Left colon (tissue), 2 donors: ENCODE data around the gene SVOP. TPM values are rescaled to one million over a fixed set of nuclear protein-coding genes. Genes with fewer than 3 reads are reported as not detected.
"Not testable (repeated sequence)": the region's sequence is repeated elsewhere in the genome, so short reads cannot be mapped to it uniquely, and the experiment has no call there.

Source experiments
- ATAC-seq: fragments of 200-7000 bp; cut with Tn5 transposase; one replicate; pipeline ENCODE4 v1.9.1; 2020; ENCODE audit warnings: mild to moderate bottlenecking, moderate library complexity
- DNase-seq, 2 donors: peaks; one replicate each; pipeline ENCODE4 v3.0.0-alpha.2; 2020
- intact Hi-C, 2 donors: fragments of 100-400 bp; cut with DNase I in 1 of 2; cut with micrococcal nuclease in 1 of 2; formaldehyde crosslinking; loops; one replicate each; pipeline versions ENCODE4 v1.11.2 to v1.14.0; 2022; cut with DNase I, micrococcal nuclease
- long read RNA-seq: library from polyadenylated mRNA; unstranded; transcript quantifications from one replicate; pipeline ENCODE4 v2.0.0, GENCODE V29; 2021
- total RNA-seq, 2 donors: library from RNA; stranded (reverse); fragmentation: NEBNext Ultra II Directional; extraction: Animal tissue kit (Norgen Biotek cat#: 25700); gene quantifications; one replicate each; pipeline ENCODE4 v1.2.1, GENCODE V29; 2021
- donor health status: DM: no; HTN: no; CAD: no.
- donor health status: DM: yes; HTN: yes; CAD: no.

SVOP gene, protein sequence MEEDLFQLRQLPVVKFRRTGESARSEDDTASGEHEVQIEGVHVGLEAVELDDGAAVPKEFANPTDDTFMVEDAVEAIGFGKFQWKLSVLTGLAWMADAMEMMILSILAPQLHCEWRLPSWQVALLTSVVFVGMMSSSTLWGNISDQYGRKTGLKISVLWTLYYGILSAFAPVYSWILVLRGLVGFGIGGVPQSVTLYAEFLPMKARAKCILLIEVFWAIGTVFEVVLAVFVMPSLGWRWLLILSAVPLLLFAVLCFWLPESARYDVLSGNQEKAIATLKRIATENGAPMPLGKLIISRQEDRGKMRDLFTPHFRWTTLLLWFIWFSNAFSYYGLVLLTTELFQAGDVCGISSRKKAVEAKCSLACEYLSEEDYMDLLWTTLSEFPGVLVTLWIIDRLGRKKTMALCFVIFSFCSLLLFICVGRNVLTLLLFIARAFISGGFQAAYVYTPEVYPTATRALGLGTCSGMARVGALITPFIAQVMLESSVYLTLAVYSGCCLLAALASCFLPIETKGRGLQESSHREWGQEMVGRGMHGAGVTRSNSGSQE
- total RNA-seq, result under 1 TPM; 0.09 to 0.45 TPM
- long read RNA-seq, result 0 reads

DNA sequence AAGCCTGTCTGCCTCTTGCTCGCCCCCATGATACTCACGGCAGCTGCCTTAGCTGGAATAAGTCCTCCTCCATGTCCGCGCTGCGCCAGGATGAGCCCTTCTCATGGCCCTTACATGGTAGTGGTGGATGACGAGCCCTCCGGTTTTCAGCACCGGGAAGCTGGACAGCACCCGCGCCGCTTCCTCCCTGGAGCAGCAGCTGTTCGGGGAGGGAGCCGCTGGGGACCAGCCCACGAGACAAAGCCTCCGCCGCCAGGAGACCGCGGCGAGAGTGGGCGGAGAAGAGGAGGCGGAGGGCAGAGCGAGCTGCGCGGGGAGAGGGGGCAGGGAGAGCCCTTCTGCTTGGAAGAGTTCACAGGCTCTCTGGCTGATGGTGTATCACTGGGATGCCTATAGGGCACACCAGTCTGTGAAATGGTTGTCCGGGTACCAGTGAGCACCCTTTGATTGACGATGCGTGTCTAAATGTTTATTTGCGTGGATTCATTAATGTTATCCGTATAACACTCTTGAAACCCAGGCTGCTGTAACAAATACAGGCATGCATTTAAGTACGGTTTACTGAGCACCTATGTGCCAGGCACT is at the start of gene SVOP:
Gene SVOP (minus strand): TSS at position 273 of the 585 bp plus-strand sequence. CDS start 200 bp downstream, at position 73.
- peak; percentile 96 for ATAC-seq
- intact Hi-C loops, result no loop called here

DNA sequence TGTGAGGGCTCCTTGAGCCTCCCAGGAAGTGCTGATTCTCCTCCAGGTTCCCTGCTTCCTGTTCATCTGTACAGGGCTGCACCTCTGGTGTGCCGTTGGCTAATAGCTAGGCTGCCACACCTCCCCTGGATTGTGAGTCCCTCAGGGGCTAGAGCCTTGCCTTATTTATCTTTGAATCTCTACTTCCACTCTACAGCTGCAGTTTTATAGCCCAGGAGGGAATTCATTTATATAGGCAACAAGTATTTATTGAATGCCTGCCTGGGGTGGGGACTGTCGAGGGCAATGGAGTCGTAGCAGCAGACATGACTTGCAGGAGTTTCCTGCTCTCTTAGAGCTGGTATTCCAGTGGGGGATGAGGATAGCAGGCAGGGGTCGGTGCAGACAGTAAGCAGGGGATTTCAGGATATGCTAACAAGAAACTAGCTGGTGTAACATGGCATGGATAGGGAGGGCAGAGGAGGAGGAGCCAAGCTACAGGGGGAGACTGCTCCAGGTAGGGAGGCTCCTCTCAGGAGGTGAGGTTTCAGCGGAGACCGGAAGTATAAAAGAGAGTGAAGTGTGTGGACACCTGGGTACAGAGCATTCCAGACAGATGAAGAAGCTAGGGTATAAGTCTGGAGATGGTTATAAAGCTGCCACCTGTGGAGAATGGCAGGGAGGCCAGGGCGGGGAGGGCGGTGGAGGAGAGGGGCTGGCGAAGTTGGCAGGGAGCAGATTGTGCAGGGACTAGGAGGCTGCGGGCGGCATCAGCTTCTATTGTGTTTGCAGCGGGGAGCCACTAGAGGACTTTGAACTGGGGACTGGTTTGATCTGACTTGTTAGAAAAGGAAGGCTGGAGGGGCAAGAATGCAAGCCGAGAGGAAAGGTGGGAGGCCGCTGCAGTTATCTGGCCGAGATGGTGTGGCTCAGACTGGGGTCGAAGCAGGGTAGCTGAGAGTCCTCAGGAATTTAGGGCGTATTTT is 48.7 kb upstream of the SVOP start:
- intact Hi-C loops, result no loop called here
- DNase-seq, result peak; percentile 70 to 90

More for the DNA sequence above, at the start of gene SVOP:
- DNase-seq, result peak; percentile 69 to 78

DNA sequence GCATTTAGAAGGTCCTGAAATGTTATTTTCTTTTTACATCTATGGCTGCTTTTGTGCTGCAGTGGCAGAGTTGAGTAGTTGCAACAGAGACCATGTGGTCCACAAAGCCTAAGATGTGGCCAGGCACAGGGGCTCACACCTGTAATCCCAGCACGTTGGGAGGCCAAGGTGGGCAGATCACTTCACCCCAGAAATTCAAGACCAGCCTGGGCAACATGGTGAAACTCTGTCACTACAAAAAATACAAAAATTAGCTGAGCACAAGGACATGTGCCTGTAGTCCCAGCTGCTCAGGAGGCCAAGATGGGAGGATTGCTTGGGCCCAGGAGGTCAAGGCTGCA is 45.0 kb upstream of the SVOP start:
- intact Hi-C loops, result no loop called here
- ATAC-seq (no peak), DNase-seq (no peak)

More for the DNA sequence above, 48.7 kb upstream of the SVOP start:
- peak; percentile 88 for ATAC-seq

DNA sequence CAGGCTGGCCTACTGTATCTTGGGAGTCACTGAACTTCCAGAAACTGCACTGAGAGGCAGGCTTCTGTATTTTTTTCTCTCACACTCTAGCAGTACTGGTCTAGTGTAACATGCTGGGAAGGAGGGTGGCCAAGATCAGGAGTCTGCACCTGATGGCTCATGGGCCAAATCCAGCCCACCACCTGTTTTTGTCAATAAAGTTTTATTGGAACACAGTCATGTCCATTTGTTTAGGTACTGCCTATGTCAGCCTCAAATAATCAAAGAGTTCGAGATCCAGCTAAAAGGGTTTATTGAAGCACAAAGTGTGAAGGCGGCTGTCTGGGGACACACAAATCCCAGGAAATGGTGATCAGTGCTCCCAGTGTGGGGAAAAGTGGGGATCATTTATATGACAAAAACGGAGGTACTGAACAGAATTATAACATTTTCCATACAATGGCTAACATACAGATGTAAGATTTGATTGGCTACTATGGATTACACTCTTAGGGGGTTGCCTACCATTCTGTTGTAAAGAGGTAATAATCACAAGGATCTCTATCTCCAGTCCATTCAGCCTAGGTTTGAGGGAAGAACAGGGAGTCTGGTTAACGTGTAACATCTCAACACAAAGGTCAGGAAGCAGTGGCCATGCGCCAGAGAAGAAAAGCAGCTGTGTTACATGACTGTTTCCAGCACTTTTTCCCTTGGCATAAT is 44.4 kb upstream of the SVOP start:
- peak; percentile 59 to 75 for DNase-seq
- peak; percentile 39 for ATAC-seq
- intact Hi-C loops, result no loop called here

DNA sequence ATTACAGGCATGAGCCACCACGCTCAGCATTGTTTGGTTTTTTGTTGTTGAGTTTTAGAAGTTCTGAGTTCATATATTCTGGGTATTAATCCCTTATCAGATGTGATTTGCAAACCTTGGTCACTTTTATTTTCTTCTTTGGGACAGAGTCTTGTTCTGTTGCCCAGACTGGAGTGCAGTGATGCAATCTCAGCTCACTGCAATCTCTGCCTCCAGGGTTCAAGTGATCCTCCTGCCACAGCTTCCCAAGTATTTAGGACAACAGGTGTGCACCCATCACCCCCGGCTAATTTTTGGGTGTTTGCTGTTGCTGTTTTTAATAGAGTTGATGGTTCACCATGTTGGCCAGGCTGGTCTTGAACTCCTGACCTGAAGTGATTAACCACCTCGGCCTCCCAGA is 43.3 kb upstream of the SVOP start:
- intact Hi-C loops, result no loop called here
- ATAC-seq (no peak), DNase-seq (no peak)

DNA sequence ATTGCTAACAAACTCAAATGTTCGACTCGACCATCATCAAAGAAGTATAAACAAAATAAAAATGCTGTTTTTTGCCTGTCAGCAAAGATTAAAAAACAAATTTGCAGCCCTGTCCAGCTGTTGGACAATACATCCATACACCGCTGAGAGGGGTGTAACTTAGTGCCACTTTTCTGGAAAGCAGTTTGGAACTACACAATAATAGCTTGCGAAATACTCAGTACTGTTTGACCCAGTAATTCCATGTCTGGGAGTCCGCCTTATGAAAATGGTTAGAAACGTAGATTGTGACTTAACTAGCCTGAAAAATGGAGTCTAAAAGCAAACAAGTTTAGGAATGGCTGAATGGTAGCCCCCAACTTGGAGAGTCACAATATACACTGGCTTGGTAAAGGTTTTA is 37.9 kb upstream of the SVOP start:
- DNase-seq (no peak), ATAC-seq (no peak)
- intact Hi-C loops, result no loop called here

DNA sequence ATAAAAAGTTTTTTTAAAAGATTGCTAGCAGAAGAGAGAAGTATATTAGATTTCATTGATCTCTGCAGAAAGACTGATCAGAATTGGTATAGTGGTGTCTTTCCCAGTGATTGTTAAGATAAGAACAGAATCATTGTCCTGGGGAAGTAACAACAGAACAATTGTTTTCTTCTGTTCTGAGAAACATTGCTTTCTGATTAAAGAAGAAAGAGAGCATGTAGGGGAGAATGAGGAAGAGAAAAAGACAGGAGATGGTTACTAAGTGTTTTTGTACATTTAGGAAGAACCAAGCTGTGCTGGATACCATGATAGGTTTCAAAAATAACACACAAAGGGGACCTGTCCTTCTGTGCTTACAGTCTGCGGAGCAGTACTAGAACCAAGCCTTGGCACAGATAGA is 36.5 kb upstream of the SVOP start:
- ATAC-seq (no peak), DNase-seq (no peak)
- intact Hi-C loops, result no loop called here

DNA sequence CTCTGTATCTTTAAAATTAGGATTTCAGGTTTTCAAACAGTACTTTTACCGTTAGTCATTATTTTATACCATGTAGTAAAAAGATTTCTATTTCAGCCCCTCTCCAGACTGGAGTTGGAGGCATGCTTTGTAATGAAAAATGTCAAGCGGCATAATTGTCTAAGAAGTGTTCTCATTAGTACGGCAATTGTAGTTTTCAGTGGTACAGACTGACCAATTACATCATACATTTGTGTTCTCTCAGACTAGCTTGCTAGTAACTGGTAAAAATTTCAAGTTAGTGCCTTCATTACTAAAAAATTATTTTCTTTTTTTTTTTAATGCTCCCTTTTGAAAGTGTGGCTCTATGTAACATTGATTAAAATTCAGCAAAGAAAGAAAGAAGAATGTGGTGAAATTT is 36.0 kb upstream of the SVOP start:
- no peak for DNase-seq
- intact Hi-C loops, result no loop called here

DNA sequence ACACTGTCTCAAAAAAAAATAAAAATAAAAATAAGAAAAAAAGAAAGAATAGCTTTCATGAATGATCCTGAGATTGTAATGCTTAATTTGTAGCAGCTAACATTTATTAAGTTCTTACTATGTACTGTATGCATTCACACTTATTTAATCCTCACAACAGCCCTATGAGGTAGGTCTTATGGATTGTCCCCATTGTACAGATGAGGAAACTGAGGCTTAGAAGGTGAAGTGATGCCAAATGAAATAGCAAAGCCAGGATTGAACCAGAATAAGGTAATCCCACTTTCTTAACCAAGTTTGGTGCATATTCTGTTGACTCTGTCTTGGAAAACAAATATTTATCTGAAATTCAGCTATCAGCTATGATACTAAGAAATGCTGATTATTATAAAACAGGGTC is 33.7 kb upstream of the SVOP start:
- ATAC-seq, result no peak
- intact Hi-C loops, result no loop called here

More for the DNA sequence above, 36.0 kb upstream of the SVOP start:
- no peak for ATAC-seq

DNA sequence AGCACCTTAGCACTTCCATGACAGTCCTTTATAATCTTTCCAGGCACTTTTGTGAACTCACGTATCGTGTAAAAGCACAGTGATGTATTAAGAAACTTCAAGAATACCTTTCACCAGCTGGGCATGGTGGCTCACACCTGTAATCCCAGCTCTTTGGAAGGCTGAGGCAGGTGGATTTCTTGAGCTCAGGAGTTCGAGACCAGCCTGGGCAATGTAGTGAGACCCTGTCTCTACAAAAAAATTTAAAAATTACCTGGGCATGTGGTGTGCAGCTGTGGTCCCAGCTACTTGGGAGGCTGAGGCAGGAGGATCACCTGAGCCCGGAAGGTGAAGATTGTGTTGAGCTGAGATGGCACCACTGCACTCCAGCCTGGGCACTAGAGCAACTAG is 33.3 kb upstream of the SVOP start:
- intact Hi-C loops, ATAC-seq, DNase-seq: not testable (repeated sequence)

More for the DNA sequence above, 33.7 kb upstream of the SVOP start:
- no peak for DNase-seq

DNA sequence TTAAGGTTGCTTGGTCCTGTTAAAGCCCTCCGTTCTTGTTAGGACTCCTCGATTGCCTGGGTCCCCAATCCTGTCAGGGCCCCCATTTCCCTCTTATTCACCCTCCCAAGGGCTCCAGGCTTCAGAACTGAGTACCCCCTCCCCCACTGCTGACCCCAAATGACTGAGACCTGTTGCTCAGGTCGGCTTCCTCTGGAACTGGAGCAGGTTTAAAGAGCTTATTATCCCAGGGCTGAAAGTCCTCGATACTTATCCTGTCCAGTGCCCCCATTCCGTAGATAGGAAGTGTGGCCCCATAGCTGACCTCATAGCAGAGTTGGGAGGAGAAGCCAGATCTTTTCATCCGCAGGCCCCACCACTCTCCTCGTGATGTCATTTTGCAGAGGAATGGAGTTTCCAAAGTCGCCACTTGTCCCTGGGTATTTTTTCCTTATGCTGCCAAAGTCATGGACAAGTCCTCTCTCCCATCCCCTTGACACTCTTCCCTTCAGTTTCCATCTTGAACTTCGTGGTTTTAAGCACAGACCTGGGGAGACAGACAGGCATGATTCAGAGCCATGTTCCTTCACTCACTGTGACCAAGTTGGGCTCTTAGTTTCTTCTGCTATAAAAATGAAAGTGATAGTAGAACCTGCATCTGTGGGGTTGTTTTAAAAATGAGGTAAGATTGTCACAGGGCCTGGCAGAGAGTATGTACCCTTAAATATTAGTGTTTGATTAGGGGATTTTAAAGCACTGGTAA is 32.7 kb upstream of the SVOP start:
- DNase-seq (no peak), ATAC-seq (peak; percentile 24)
- intact Hi-C loops, result no loop called here

DNA sequence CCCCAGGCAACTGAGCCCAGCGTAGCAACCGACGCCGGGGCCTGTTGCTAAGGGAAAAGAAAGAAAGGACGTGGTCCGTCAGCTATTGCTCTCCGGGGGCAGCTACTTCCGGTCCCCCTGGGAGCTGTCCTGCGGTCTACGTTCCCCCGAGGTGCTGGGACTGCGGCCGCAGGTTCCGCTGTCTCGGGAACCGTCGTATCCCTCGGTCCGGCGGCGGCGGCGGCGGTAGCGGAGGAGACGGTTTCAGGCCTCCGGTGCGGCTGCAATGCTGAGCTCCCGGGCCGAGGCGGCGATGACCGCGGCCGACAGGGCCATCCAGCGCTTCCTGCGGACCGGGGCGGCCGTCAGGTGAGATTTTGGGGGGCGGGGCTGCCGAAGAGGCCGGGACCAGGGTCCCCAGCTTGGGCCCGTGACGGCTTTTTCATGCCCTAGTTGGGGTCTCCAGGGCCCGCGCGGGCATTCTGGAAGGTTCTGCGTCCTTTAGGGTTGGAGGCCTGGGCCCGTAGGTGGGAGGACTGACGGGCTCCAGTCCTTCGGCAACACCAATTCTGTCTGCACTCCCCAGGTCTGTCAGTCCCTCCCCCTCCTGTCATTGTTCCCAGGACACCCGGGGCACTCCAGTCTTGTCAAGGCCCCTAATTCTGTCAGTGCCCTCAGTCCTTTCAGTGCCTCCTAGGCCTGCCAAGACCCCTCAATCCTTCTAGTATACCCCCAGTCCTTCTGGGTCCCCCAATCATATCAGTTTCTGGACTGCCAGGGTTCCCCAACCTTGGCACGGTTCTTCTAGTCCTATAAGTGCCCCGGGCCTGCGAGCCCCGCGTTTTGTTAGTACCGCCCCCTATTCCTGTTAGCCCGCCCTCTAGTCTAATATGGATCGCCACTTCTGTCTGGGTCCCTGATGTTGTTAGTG is 31.8 kb upstream of the SVOP start, which contains the start of gene USP30:
Gene USP30 (plus strand): TSS at position 163 of the 910 bp plus-strand sequence. CDS start 103 bp downstream, at position 266.
- intact Hi-C loops, result no loop called here
- DNase-seq (peak; percentile 82 to 88), ATAC-seq (peak; percentile 87)

DNA sequence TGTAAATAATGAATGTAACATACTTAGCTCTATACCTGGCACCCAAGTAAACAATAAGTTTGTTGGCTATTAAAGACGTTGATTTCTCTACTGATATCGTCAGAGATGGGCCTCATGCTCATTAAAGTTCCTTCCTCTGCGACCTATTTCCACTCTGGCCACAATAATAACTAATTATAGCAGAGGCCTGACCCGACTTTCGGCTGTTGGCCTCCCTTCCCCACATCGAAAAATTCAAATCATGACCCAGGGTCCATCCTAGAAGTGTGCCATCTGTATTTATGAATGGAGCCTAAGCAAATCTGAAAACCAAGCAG is 31.2 kb upstream of the SVOP start:
- intact Hi-C loops, result no loop called here
- no peak for ATAC-seq
- DNase-seq, result no peak

DNA sequence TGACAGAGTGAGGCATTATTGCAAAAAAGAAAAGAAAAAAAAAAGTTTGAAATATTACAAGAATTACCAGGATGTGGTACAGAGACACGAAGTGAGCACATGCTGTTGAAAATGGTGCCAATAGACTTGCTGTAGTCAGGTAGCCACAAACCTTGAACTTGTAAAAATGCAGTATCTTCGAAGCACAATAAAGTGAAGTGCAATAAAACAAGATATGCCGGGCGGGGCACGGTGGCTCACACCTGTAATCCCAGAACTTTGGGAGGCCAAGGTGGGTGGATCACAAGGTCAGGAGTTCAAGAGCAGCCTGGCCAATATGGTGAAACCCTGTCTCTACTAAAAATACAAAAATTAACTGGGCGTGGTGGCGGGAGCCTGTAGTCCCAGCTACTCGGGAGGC is 28.9 kb upstream of the SVOP start:
- ATAC-seq, result peak; percentile 56
- DNase-seq, intact Hi-C loops: not testable (repeated sequence)

DNA sequence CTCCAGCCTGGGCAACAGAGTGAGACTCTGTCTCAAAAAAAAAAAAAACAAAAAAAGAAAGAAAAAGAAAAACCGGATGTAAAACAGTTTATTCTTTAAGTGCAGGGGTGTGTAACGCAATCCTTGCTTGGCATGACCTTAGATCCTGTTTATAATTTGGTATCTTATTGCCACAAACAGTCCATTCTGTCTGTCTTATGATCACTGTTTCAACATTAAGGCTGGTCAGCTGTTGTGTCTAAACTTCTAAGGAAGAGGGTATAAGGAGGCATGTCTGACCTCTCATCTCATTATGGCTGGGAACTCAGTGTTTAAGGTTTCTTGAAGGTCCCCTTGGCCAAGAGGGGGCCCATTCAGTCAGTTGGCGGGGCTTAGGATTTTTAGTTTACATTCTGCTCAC is 27.8 kb upstream of the SVOP start:
- ATAC-seq, result peak; percentile 34
- DNase-seq, intact Hi-C loops: not testable (repeated sequence)

DNA sequence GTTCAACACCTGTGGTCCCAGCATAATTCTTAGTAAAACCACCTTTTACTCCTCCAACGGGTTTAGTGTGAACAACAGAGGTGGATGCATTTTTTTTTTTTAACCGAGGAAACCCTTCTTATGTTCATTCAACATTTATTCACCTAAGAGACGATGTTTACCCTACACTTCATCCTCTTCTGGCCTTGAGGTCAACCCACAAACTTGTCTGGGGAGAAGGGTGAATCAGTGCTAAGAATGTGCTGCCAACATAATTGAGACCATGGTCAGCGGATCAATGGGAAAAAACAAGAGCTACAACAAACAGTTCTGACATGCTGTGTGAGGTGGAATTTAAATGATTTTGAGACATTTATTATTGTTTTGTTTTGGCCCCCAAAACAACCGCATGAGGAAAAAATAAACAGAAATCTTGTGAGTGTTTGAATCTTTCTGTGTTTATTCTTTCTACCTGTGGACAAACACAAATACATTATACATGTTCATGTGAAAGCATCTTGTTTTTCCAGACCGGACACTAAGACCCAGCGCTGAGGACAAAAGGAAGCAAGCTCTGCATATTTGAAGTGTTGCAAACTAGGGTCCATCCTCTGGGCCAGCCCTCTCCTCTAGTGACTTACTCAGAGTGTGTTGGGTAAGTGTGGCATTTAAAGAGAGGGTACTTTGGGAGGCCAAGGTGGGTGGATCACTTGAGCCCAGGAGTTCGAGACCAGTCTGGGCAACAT is 26.4 kb upstream of the SVOP start:
- no peak for ATAC-seq
- no peak for DNase-seq
- intact Hi-C loops, result no loop called here
